SKM-1 treated with dmso at 0.1 percent for 144 hours (cell line): ENCODE measurements around the gene RGL1.
"Not testable (repeated sequence)": the region's sequence is repeated elsewhere in the genome, so short reads cannot be mapped to it uniquely, and the experiment has no call there.

Experiments
- DNase-seq: peaks from one replicate; lab custom pipeline; 2025; ENCODE audit not compliant: unreplicated experiment; lab: John Stamatoyannopoulos, UW

The RGL1 gene

GRCh38 chr1:183804916-183805841 lies at the start of gene RGL1:
Gene RGL1, plus strand, starts transcription at chr1:183805120. Its CDS starts 178 bp downstream, at chr1:183805298.
- DNase-seq = peak; percentile 16

- no peak for DNase-seq
These were observed 48.6 kb upstream of the RGL1 start for GRCh38 chr1:183756326-183756725.

DNA sequence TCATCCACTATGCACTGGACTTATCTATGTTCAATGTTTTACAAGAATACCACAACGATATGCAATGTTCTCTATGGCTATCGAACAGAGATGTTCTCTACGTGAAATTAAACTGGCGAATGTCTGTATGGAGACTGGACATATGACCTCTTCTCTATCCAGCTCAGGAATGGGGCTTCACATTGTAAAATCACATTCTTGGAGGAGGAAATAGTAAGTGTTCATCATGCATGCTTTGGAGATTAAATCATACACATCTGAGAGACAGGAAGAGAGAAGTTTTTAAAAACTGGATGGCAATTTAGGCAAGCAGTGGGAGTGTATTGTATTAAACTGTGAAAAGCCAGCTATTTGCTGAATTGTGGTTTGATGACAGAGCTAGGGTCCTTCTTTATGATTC lies 47.9 kb upstream of the RGL1 start:
- no peak for DNase-seq

DNA sequence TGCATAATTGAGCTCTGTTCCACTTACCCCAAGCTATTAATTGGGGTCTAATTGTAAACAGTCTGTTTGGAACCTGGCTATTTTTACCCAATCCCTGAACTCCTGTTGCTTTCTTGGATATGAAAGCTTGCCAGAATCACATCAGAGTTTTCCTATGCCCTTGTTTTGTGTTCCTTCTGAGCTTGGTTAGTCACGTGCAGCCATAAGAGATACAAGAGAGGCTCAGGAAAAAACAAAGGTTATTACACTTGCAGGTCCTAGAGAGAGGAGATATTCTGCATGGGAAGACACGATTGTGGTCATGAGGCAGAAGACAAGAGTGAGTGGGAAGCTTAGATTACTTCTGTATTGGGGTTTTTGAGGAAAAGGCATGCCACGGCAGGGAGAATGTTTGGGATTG lies 46.0 kb upstream of the RGL1 start:
- no peak for DNase-seq

DNA sequence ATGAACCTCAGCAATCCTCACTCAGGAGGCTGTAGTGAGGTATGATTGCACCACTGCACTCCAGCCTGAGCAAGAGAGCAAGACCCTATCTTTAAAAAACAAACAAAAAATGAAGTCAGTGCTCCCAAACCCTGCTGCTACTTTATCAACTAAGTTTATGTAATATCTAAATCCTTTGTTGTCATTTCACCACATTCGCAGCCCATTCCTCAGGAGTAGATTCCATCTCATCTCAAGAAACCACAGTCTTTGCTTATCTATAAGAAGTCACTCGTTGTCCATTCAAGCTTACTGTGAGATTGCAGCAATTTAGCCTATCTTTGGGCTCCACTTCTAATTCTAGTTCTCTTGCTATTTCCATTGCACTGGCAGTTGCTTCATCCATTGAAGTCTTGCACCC lies 44.3 kb upstream of the RGL1 start:
- no peak for DNase-seq

DNA sequence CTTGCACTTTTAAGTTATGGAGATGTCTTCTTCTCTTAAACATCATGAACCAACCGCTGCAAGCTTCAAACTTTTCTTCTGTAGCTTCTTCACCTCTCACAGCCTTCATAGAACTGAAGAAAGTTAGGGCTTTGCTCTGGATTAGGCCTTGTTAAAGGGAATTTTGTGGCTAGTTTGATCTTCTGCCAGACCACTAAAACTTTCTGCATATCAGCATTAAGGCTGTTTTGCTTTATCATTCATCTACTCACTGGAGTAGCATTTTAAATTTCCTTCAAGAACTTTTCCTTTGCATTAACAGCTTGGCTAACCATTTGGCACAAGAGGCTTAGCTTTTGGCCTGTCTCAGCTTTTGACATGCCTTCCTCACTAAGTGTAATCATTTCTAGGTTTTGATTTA lies 43.0 kb upstream of the RGL1 start:
- no peak for DNase-seq

- DNase-seq = not testable (repeated sequence)
These were observed 42.1 kb upstream of the RGL1 start for GRCh38 chr1:183762856-183763255.

- no peak for DNase-seq
These were observed 39.9 kb upstream of the RGL1 start for GRCh38 chr1:183764981-183765380.

DNA sequence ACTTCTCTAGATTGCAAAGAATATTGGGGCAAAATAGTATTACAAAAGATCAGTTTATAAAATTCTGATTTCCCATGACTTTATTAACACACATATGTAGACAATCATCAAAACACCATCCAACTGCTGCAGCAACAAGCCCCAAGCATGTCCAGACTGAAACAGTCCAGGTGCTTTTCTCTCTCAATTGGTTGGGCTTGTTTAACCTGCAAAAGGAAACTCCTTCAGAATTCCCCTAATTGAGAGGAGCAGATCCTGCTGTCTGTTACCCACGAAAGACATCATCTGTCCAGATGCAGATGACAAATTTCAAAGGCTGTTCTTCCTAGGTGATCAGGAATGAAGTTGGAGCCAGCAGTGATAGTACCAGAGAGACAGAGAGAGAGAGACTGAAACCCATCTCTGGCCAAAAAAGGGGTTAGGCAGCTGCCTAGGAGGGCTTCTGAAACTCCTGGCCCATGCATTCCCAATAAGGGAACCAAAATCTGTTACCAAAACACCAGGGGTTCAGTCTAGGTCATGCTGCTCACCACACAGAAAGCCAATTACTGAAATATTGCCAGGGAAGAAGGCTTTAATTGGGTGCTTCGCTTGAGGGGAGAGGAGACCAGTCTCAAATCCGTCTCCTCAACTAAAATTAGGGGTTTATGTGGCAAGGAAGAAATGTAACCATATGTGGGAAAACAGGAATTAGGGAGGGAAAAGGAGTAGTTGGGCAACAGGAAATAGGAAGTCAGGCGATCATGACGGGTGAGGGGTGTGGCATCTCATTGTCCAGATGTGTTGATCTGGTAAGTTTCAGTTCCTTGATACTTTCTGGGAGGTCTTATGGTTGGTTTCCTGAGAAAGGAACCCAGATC lies 34.7 kb upstream of the RGL1 start:
- DNase-seq = no peak

- DNase-seq = no peak
These were observed 34.1 kb upstream of the RGL1 start for GRCh38 chr1:183770816-183771128.

GRCh38 chr1:183773482-183774274 lies 31.2 kb upstream of the RGL1 start:
- no peak for DNase-seq

DNA sequence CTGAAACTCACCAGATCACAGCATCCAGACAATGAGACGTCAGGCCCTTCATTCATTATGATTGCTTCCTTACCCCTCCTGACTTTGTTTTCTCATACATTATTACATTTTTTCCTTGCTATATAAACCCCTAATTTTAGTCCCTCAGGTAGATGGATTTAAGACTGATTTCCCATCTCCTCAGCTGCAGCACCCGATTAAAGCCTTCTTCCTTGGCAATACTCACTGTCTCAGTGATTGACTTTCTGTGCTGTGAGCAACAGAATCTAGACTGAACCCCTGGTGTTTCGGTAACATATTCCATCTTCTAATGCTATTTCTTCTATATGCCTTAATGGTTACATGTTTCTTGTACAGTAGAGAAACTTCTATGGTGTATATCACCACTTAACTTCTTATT lies 30.0 kb upstream of the RGL1 start:
- DNase-seq = no peak

DNA sequence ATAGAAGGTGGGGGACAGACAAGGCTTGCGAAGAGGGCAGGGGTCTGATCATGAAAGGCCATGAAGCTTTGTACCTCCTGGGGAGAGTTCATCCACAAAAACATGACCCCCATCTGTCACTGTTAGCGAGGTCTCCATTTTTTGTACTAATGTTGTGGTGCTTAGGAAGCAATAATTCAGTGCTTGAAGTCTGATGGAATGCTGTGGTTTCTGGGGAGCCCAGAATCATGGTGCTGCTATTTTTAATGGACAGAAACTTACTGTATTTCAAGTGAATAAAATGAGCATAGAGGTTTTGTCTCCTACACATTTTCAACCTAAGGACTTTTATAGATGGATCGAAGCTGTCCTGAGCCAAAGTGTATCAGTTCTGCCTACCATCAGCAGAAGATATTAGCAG lies 28.2 kb upstream of the RGL1 start:
- DNase-seq = no peak

DNA sequence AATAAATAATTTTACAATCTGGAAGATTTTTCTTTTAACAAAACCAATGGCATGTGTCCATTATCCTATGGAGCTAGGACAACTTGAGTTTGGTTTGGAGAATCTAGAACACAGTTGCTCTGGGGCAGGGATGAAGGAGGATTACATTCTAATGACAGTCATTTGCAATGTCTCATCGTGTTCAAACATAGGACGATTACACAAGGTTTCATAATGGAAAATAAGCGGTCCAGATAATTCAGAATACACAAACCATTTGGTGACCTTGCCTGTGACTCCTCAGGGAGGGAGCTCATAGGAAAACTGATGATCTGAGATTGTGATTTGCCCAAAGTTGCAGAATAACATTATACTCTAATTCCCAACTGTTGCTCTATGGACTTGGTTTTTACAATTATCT lies 27.6 kb upstream of the RGL1 start:
- DNase-seq = no peak

DNA sequence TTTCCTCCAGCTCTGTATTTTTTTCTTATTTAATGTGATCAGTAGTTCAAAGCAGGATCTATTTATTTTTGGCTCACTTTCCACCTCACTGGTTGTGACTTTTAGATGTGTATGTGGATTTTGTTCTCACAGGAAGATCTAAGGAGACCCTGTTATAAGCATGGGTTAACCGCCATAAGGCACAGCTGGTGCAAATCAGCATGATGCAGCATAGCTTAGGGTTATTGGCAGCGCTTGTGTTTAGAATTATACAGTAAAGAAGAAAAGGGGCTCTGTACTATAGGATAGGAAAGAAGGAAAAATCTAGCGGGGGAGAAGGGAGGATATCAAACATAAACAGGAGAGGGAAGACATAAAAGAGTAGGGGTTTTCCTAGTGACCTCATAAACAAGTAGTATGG lies 26.9 kb upstream of the RGL1 start:
- no peak for DNase-seq

DNA sequence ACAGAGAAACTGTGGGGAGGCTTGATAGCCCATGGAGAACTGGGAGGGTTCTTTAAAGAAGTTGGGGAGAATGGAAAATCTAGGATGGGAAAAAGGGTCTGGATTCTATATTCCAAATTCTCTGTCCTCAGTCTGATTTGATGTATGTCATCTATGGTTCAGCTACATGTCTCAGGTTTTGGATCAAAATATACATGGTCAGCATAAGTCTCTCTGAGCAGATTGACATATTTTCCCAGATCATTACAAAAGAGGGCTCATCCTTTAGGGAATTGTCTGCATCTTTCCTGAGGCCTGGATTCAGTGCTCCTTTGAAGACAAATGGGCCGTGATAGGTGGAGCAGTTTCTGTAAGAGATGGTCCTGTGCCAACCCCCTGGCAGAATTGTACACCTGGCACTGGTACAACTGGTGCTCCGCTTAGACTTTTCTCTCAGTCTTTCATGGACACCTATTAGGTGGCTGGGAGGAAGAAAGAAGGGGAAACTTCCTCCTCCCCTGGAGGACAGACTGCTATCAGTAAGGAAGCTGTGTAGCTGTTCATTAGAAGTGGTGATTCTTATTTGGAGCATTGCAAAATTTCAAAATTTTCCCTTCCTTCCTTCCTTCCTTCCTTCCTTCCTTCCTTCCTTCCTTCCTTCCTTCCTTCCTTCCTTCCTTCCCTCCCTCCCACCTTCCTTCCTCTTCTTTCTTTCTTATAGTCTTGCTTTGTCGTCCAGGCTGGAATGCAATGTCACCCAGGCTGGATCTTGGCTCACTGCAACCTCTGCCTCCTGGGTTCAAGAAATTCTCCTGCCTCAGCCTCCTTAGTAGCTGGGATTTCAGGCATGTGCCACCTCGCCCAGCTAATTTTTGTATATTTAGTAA lies 26.1 kb upstream of the RGL1 start:
- no peak for DNase-seq

DNA sequence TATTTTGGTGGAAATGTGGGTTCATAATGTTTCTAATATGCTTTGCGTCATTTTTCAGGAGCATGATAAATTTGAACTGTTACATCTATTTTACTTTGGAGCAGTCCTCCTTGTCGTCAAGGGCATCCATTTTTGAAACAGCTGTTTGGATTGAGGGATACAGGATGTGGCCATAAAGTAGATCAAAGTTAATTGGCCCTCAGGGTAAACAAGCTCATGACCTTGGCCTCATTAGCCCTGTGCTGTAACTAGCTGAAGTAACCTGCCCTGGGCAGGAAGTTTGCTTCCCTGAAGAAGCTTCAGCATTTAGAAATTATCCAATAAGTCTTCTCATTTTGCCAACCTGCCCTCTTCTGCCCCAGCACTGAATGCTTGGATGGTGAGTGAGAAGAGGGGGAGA lies 24.8 kb upstream of the RGL1 start:
- no peak for DNase-seq

DNA sequence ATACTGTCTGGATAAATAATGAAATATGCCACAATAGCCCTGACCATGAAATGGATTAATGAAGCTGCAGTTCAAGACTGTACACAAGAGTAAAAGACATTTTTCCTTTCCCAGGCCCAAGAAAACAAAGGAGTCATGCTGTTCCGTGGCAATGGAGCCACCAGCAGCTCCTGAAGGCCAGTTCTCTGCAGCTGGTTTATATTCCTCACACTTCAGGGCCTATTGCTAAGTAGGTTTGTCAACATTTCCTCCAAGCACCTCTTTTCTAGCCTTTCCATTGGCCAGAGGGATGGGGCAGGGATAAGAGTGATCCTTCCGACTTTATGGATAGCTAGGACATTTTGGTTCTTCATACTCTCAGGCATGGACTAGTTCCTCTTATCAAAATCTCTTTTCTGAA lies 24.2 kb upstream of the RGL1 start:
- DNase-seq = no peak

GRCh38 chr1:183783342-183783741 lies 21.6 kb upstream of the RGL1 start:
- no peak for DNase-seq
